VCaP (cell line): ENCODE data around the gene CXCL14.

ENCODE experiments used
- H3K27ac ChIP-seq: fragments of 450-650 bp; 2 replicates; pipeline ENCODE4 v1.5.1; 2017
- CTCF ChIP-seq: fragments of 450-650 bp; conservative IDR thresholded peaks from 2 replicates; pipeline ENCODE4 v1.5.1; 2017; ENCODE audit warnings: mild to moderate bottlenecking, moderate library complexity

CXCL14 gene

DNA sequence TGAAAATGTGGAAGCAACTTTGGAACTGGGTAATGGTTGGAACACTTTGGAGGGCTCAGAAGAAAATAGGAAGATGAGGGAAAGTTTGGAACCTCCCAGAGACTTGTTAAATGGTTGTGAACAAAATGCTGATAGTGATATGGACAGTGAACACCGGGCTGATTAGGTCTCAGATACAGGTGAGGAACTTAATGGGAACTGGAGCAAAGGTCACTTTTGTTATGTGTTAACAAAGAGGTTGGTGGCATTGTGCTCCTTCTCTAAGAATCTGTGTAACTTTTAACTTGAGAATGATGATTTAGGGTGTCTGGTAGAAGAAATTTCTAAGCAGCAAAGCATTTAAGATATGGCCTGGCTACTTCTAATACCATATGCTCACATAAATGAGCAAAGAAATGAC, 36.4 kb upstream of the CXCL14 start:
- no peak for TF ChIP-seq CTCF
- no peak overlapping the region for H3K27ac ChIP-seq

DNA sequence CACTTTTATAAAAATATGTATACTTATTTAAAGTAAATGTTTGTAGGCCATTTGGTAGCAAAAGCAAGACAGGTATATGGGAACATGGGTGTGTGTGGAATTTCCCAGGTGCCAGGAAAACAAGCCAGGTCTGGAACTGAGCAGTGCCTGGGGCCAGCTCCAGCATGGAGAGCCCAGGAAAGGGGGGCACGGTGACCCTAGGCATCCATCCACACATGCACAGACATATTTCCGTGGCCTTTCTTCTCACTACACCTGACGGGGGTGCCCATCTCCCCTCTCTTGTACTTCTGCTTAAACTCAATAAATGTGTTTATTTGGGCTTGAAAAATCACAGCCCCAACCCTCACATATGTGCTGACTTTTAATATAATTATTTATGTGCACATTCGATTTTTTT, 31.2 kb upstream of the CXCL14 start:
- TF ChIP-seq CTCF = no peak

GRCh38 chr5:135608761-135609443, 30.1 kb upstream of the CXCL14 start:
- no peak for TF ChIP-seq CTCF
- H3K27ac ChIP-seq = no peak overlapping the region

More for the DNA sequence above, 31.2 kb upstream of the CXCL14 start:
- H3K27ac ChIP-seq = no peak overlapping the region

DNA sequence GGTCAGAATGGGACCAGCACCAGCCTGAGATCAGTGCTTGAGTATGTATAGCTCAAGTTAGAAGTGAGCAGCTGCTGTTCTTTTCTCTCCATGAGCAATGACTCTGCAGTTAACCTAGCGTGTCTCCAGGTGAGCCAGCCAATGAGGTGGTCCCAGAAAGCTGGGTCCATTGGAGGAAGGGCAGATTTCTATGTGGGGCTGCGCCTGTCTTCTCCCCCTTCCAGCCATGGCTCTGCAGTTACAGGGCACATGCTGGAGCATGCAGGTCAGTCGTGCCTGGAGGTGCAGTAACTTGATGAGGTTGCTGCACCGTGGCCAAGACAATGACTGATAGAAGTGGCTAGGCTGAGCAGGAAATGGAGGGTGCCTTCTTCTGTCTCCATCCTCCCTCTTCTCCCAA, 29.6 kb upstream of the CXCL14 start:
- no peak overlapping the region for H3K27ac ChIP-seq
- TF ChIP-seq CTCF = no peak

DNA sequence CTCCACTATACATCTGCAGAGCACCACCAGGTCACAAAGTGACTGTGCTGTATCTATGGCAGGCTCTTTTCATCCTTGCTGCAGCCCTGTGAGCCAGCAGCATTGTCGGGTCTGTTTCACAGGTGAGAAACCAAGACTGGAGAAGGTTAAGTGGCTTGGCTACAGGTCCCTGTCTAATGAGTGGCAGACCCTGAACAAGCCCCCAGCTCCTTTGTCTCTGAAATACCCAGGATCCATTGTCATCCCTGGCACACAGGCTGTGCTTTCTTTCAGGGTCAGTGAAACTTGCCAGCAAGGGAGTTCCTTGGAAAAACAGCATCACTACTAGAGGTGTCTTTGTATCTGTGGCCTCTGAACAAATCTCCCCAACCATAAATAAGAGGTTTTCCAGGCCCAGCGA, 27.6 kb upstream of the CXCL14 start:
- TF ChIP-seq CTCF = no peak

GRCh38 chr5:135605221-135605620, 26.4 kb upstream of the CXCL14 start:
- no peak for TF ChIP-seq CTCF
- no peak overlapping the region for H3K27ac ChIP-seq

More for the DNA sequence above, 27.6 kb upstream of the CXCL14 start:
- H3K27ac ChIP-seq = no peak overlapping the region

DNA sequence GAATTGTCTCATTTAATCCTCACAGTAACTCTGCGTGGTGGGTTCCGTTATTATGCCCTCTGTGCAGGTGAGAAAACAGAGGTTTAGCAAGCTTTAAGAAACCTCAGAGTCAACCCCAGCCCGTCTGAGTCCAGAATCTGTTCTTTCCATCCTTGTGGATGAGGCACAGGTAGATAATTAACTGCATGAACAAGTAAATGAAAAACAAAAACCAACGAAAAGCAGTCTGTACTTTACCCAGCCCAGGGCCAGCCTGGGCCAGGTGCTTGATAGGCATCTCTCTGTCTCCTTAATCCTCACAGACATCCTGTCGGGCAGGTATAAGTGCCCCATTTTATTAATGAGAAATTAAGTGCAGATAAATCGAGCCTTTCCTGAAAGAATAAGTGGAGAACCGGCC, 25.3 kb upstream of the CXCL14 start:
- TF ChIP-seq CTCF = no peak

More for the DNA sequence above, 25.3 kb upstream of the CXCL14 start:
- H3K27ac ChIP-seq = no peak overlapping the region
